IMR-90 (cell line): ENCODE results near the gene TTC8. TPM values are rescaled to one million over a fixed set of nuclear protein-coding genes. Genes with fewer than 3 reads are reported as not detected.

Experiments
- ATAC-seq: fragments of 200-7000 bp; cut with Tn5 transposase; 2 replicates; pipeline ENCODE4 v1.9.1; 2020; ENCODE audit warnings: low read depth, mild to moderate bottlenecking, moderate library complexity
- BruUV-seq: library from RNA; stranded (reverse); fragments of 400-500 nt; replicated peaks from 2 replicates; lab custom pipeline; 2021; lab: Mats Ljungman, UMichigan
- CTCF ChIA-PET: fragments of 300-600 bp; formaldehyde crosslinking; extraction: SDS; loops from one replicate; lab custom pipeline; 2021; ENCODE audit warnings: antibody characterized with exemption; lab: Yijun Ruan, JAX
- POLR2A ChIA-PET: fragments of 300-600 bp; sonication (Branson Sonifier 250); formaldehyde crosslinking; loops from one replicate; lab custom pipeline; 2022; ENCODE audit warnings: antibody characterized with exemption; ENCODE audit not compliant: unreplicated experiment; lab: Charles Lee
- DNase-seq: peaks from one replicate; pipeline ENCODE4 v3.0.0; 2013
- H2AFZ ChIP-seq: replicated peaks from 2 replicates; pipeline ENCODE3; 2013; ENCODE audit warnings: low read length, mild to moderate bottlenecking; ENCODE audit not compliant: poor library complexity
- H2AK5ac ChIP-seq: 2 replicates; pipeline ENCODE4 v1.6.1; 2013; ENCODE audit warnings: low read depth, low read length, inconsistent platforms
- H2AK9ac ChIP-seq: replicated peaks from 2 replicates; pipeline ENCODE3; 2013; ENCODE audit warnings: mild to moderate bottlenecking, low read depth, low read length, moderate library complexity; ENCODE audit not compliant: poor library complexity
- H2BK120ac ChIP-seq: 2 replicates; pipeline ENCODE4 v1.6.1; 2013; ENCODE audit warnings: low read depth, low read length, inconsistent platforms
- H2BK15ac ChIP-seq: 3 replicates; pipeline ENCODE4 v1.6.1; 2013; ENCODE audit warnings: low read depth, low read length, inconsistent platforms
- H2BK20ac ChIP-seq: 2 replicates; pipeline ENCODE4 v1.6.1; 2013; ENCODE audit warnings: low read depth, mild to moderate bottlenecking, inconsistent platforms, low read length, moderate library complexity
- H2BK5ac ChIP-seq: 2 replicates; pipeline ENCODE4 v1.6.1; 2013; ENCODE audit warnings: mild to moderate bottlenecking, low read depth, low read length, inconsistent platforms; ENCODE audit not compliant: poor library complexity, severe bottlenecking
- H3K14ac ChIP-seq: replicated peaks from 2 replicates; pipeline ENCODE4 v1.6.1; 2013; ENCODE audit warnings: low read depth, low read length, inconsistent platforms
- H3K18ac ChIP-seq: 2 replicates; pipeline ENCODE4 v1.6.1; 2013; ENCODE audit warnings: low read depth, low read length, control low read depth
- H3K23ac ChIP-seq: 2 replicates; pipeline ENCODE4 v1.6.1; 2013; ENCODE audit warnings: low read depth, low read length, inconsistent platforms
- H3K27ac ChIP-seq: 2 replicates; pipeline ENCODE4 v1.5.1; 2013; ENCODE audit warnings: mild to moderate bottlenecking, control low read depth, low read length; ENCODE audit not compliant: insufficient read depth
- H3K27me3 ChIP-seq: 2 replicates; pipeline ENCODE4 v1.6.1; 2013; ENCODE audit warnings: low read length; ENCODE audit not compliant: control insufficient read depth, insufficient read depth
- H3K36me3 ChIP-seq: 2 replicates; pipeline ENCODE4 v1.6.1; 2013; ENCODE audit warnings: low read length, mixed read lengths; ENCODE audit not compliant: control insufficient read depth, insufficient read depth
- H3K4ac ChIP-seq: 2 replicates; pipeline ENCODE4 v1.6.1; 2013; ENCODE audit warnings: low read depth, low read length, inconsistent platforms
- H3K4me1 ChIP-seq: 2 replicates; pipeline ENCODE4 v1.6.1; 2013; ENCODE audit warnings: low read length, mixed read lengths; ENCODE audit not compliant: control insufficient read depth, insufficient read depth
- H3K4me2 ChIP-seq: 2 replicates; pipeline ENCODE4 v1.6.1; 2013; ENCODE audit warnings: low read depth, mild to moderate bottlenecking, control low read depth, low read length, moderate library complexity
- H3K4me3 ChIP-seq: 2 replicates; pipeline ENCODE4 v1.5.1; 2013; ENCODE audit warnings: low read depth, mild to moderate bottlenecking, control low read depth, low read length, moderate library complexity; ENCODE audit not compliant: insufficient read depth
- H3K56ac ChIP-seq: 2 replicates; pipeline ENCODE4 v1.6.1; 2013; ENCODE audit warnings: low read length, inconsistent platforms; ENCODE audit not compliant: insufficient read depth; ENCODE audit errors: extremely low read depth
- H3K79me1 ChIP-seq, 2 experiments: 2 replicates each; pipeline ENCODE4 v1.6.1; 2013; ENCODE audit warnings: low read length in 2 of 2, inconsistent platforms in 1 of 2, low read depth in 1 of 2
- H3K9ac ChIP-seq: 2 replicates; pipeline ENCODE4 v1.6.1; 2013; ENCODE audit warnings: low read depth, low read length, control low read depth
- H3K9me1 ChIP-seq: 2 replicates; pipeline ENCODE4 v1.6.1; 2013; ENCODE audit warnings: low read length, inconsistent platforms; ENCODE audit not compliant: insufficient read depth
- H3K9me3 ChIP-seq: 2 replicates; pipeline ENCODE4 v1.6.1; 2013; ENCODE audit warnings: low read length; ENCODE audit not compliant: control insufficient read depth, insufficient read depth
- H4K20me1 ChIP-seq: 2 replicates; pipeline ENCODE4 v1.6.1; 2013; ENCODE audit warnings: low read length, inconsistent platforms; ENCODE audit not compliant: insufficient read depth
- H4K5ac ChIP-seq: 2 replicates; pipeline ENCODE4 v1.6.1; 2013; ENCODE audit warnings: mild to moderate bottlenecking, low read depth, low read length, control low read depth
- H4K8ac ChIP-seq, 2 experiments: 2 replicates each; pipeline ENCODE4 v1.6.1; 2013; ENCODE audit warnings: low read depth in 2 of 2, low read length in 2 of 2, control low read depth in 1 of 2, inconsistent platforms in 1 of 2
- H4K91ac ChIP-seq: 2 replicates; pipeline ENCODE4 v1.6.1; 2013; ENCODE audit warnings: low read depth, low read length, inconsistent platforms; ENCODE audit not compliant: insufficient read depth
- MAZ ChIP-seq: IDR thresholded peaks from 2 replicates; pipeline ENCODE4 v1.6.1; 2012; ENCODE audit warnings: low read depth, mild to moderate bottlenecking, low read length, improper control_type of control experiment, moderate library complexity, borderline replicate concordance
- SMC3 ChIP-seq: fragments of 150-350 bp; IDR thresholded peaks from 2 replicates; pipeline ENCODE4 v1.6.1; 2016; ENCODE audit warnings: low read depth, mild to moderate bottlenecking, antibody characterized with exemption, low read length, moderate library complexity
- WGBS, 2 experiments: methylation state at CpG; one replicate each; pipeline versions ENCODE4 v1.1.5 to v1.1.7; 2013; ENCODE audit warnings: missing lambda C conversion rate in 2 of 2; ENCODE audit not compliant: insufficient read length in 1 of 2; ENCODE audit errors: extremely low coverage in 2 of 2; 5-methylcytosine and 5-hydroxymethylcytosine counted together
- dilution Hi-C: fragments of 300-500 bp; cut with HindIII; formaldehyde crosslinking; loops from one replicate; pipeline ENCODE4 v1.14.3; 2018; ENCODE audit warnings: low sequenced_read_pairs; ENCODE audit not compliant: unreplicated experiment
- in situ Hi-C: fragments of 300-500 bp; cut with MboI; formaldehyde crosslinking; loops from 3 replicates; pipeline ENCODE4 v1.14.3; 2019; ENCODE audit warnings: low sequenced_read_pairs, inconsistent platforms, mixed read lengths
- intact Hi-C: fragments of 100-400 bp; cut with micrococcal nuclease; formaldehyde crosslinking; loops from 2 replicates; pipeline ENCODE4 v1.10.0; 2022
- polyA plus RNA-seq, 3 experiments: library from polyadenylated mRNA; depleted of rRNA; stranded (reverse); fragments of >200 nt; gene quantifications; 2 replicates each; pipeline ENCODE4 v1.2.3, GENCODE V29; 2012; ENCODE audit warnings: low replicate concordance in 1 of 3
- total RNA-seq: library from RNA; depleted of rRNA; stranded (reverse); fragments of >200 nt; gene quantifications from 2 replicates; pipeline ENCODE4 v1.2.3, GENCODE V29; 2012

The TTC8 gene
- total and polyA plus RNA-seq, 2 of the 4 experiments (the other 2 are of a cell fraction): 48.9 to 84.2 TPM

GRCh38 chr14:88902850-88903249, 78.4 kb downstream of the TTC8 start:
- Histone ChIP-seq H2BK5ac (peak overlapping the region; percentile 37), H3K79me1 (no peaks in the 10 kb centered on the region), H3K18ac (no peak overlapping the region), H3K23ac (no peak overlapping the region), H2AFZ (no peak overlapping the region), H3K4ac (no peak overlapping the region), H2AK5ac (no peak overlapping the region), H2BK20ac (no peak overlapping the region), H2AK9ac (no peak overlapping the region), H4K20me1 (no peaks in the 10 kb centered on the region), H3K56ac (0 out of 2 replicates have a peak overlapping the region, but pooled peaks have one; percentile 11), H4K91ac (no peak overlapping the region), H2BK120ac (no peak overlapping the region), H3K4me1 (no peaks in the 10 kb centered on the region), H3K14ac (no peak overlapping the region), H3K9me3 (peaks cover 7% of the 10 kb centered on the region), H3K4me2 (no peak overlapping the region), H2BK15ac (no peak overlapping the region), H3K4me3 (no peak overlapping the region), H3K9ac (no peak overlapping the region), H4K8ac (no peak overlapping the region), H3K36me3 (no peaks in the 10 kb centered on the region), H4K5ac (no peak overlapping the region), H3K9me1 (0 out of 2 replicates have a peak, but pooled peaks cover 5% of the 10 kb centered on the region), H3K27me3 (peaks cover 2% of the 10 kb centered on the region; the same call in 1 of the 2 replicates), H3K27ac (no peak overlapping the region)
- in situ Hi-C loops (no loop called here), intact Hi-C loops (no loop called here), dilution Hi-C loops (no loop called here)
- DNase-seq (no peak), ATAC-seq (no peak)
- ChIA-PET CTCF (interaction anchor here (0.5 kb wide), 1 partner anchor 323 kb away, joined by 4 read pairs; no protein-coding TSS in a partner anchor), POLR2A (no interaction called here)
- 100% methylated on average over 1 of the region's 1 CpG; no CpG with 5 or more reads in 1 of the 2 experiments for WGBS, 2 experiments
- TF ChIP-seq MAZ (no peak), SMC3 (no peak)
- no TSS peak for BruUV-seq
